HG03571 (cell line): ENCODE results near the gene IKBKG.
"Not testable (repeated sequence)": the region's sequence is repeated elsewhere in the genome, so short reads cannot be mapped to it uniquely, and the experiment has no call there.

Source experiments
- ATAC-seq: cut with Tn5 transposase; IDR thresholded peaks from one replicate; pipeline ENCODE4 v1.9.1; 2021; ENCODE audit not compliant: unreplicated experiment

IKBKG gene

GRCh38 chrX:154526901-154527675 is 20.3 kb upstream of the IKBKG start:
- ATAC-seq = peak; percentile 80

GRCh38 chrX:154529206-154529612 is 18.2 kb upstream of the IKBKG start:
- no peak for ATAC-seq

- ATAC-seq = no peak
Measured at GRCh38 chrX:154530286-154530685, 17.1 kb upstream of the IKBKG start.

- no peak for ATAC-seq
Measured at GRCh38 chrX:154531626-154532025, 15.8 kb upstream of the IKBKG start.

- ATAC-seq = no peak
Measured at GRCh38 chrX:154532690-154533089, 14.7 kb upstream of the IKBKG start.

- ATAC-seq = peak; percentile 83
Measured at GRCh38 chrX:154534526-154535322, 12.7 kb upstream of the IKBKG start.

- no peak for ATAC-seq
Measured at GRCh38 chrX:154535892-154536291, 11.5 kb upstream of the IKBKG start.

GRCh38 chrX:154539077-154539476 is 8.3 kb upstream of the IKBKG start:
- ATAC-seq = no peak

- ATAC-seq = not testable (repeated sequence)
Measured at GRCh38 chrX:154540365-154540764, 7.1 kb upstream of the IKBKG start.

- ATAC-seq = no peak
Measured at GRCh38 chrX:154540897-154541535, 6.4 kb upstream of the IKBKG start.

GRCh38 chrX:154541589-154541895 is 5.9 kb upstream of the IKBKG start:
- ATAC-seq = no peak

- no peak for ATAC-seq
Measured at GRCh38 chrX:154541896-154542722, 5.3 kb upstream of the IKBKG start.

GRCh38 chrX:154542723-154543424 is 4.5 kb upstream of the IKBKG start:
- ATAC-seq = no peak

GRCh38 chrX:154545673-154546274 is 1.6 kb upstream of the IKBKG start:
- no peak for ATAC-seq

GRCh38 chrX:154546354-154547244 is 821 bp upstream of the IKBKG start, which contains the start of gene G6PD:
G6PD (minus strand) TSS chrX:154546846; CDS start chrX:154546155, 691 bp downstream.
- peak; percentile 45 for ATAC-seq

- no peak for ATAC-seq
Measured at GRCh38 chrX:154548028-154548316, 552 bp downstream of the IKBKG start.

GRCh38 chrX:154549766-154550165 is 2.3 kb downstream of the IKBKG start:
- no peak for ATAC-seq

GRCh38 chrX:154552112-154552806 is 4.8 kb downstream of the IKBKG start:
- ATAC-seq = not testable (repeated sequence)
